ENCODE results near the gene CPSF3. TPM values are rescaled to one million over a fixed set of nuclear protein-coding genes. Genes with fewer than 3 reads are reported as not detected.

CPSF3 gene
- polyA plus RNA-seq (ENCODE audit: insufficient read length in 4 of 4), result 10 to 100 TPM; 32.7 to 63.4 (median 55.3) TPM

- peak; percentile 95 to 97 (median 96) for DNase-seq (ENCODE audit: low read depth in 4 of 4, low spot score in 3 of 4)
Measured at GRCh38 chr2:9423100-9423921, at the start of gene CPSF3, which contains the start of gene ITGB1BP1. Gene CPSF3, plus strand, starts transcription at chr2:9423654. Its CDS starts 120 bp downstream, at chr2:9423774. Gene ITGB1BP1, minus strand, starts transcription at chr2:9423528. Its CDS starts 4,831 bp downstream, at chr2:9418697.

- no peak for DNase-seq (ENCODE audit: low read depth in 4 of 4, low spot score in 3 of 4)
Measured at GRCh38 chr2:9374071-9374730, 49.3 kb upstream of the CPSF3 start.

- DNase-seq (ENCODE audit: low read depth in 4 of 4, low spot score in 3 of 4), result no peak
Measured at GRCh38 chr2:9375857-9376428, 47.5 kb upstream of the CPSF3 start.

GRCh38 chr2:9377461-9378097 lies 45.9 kb upstream of the CPSF3 start:
- no peak for DNase-seq (ENCODE audit: low read depth in 4 of 4, low spot score in 3 of 4)

GRCh38 chr2:9378433-9379390 lies 44.7 kb upstream of the CPSF3 start:
- no peak for DNase-seq (ENCODE audit: low read depth in 4 of 4, low spot score in 3 of 4)

GRCh38 chr2:9379391-9379755 lies 44.1 kb upstream of the CPSF3 start:
- DNase-seq (ENCODE audit: low read depth in 4 of 4, low spot score in 3 of 4), result no peak

- no peak for DNase-seq (ENCODE audit: low read depth in 4 of 4, low spot score in 3 of 4)
Measured at GRCh38 chr2:9380702-9381628, 42.5 kb upstream of the CPSF3 start.

GRCh38 chr2:9382604-9383235 lies 40.7 kb upstream of the CPSF3 start:
- no peak for DNase-seq (ENCODE audit: low read depth in 4 of 4, low spot score in 3 of 4)

- no peak for DNase-seq (ENCODE audit: low read depth in 4 of 4, low spot score in 3 of 4)
Measured at GRCh38 chr2:9384521-9384920, 38.9 kb upstream of the CPSF3 start.

GRCh38 chr2:9385841-9386240 lies 37.6 kb upstream of the CPSF3 start:
- no peak for DNase-seq (ENCODE audit: low read depth in 4 of 4, low spot score in 3 of 4)

- no peak for DNase-seq (ENCODE audit: low read depth in 4 of 4, low spot score in 3 of 4)
Measured at GRCh38 chr2:9388199-9388681, 35.2 kb upstream of the CPSF3 start.

GRCh38 chr2:9388950-9389911 lies 34.2 kb upstream of the CPSF3 start:
- DNase-seq (ENCODE audit: low read depth in 4 of 4, low spot score in 3 of 4), result no peak

GRCh38 chr2:9390151-9390850 lies 33.2 kb upstream of the CPSF3 start:
- no peak for DNase-seq (ENCODE audit: low read depth in 4 of 4, low spot score in 3 of 4)

GRCh38 chr2:9390991-9391390 lies 32.5 kb upstream of the CPSF3 start:
- no peak for DNase-seq (ENCODE audit: low read depth in 4 of 4, low spot score in 3 of 4)

GRCh38 chr2:9391961-9392720 lies 31.3 kb upstream of the CPSF3 start:
- DNase-seq (ENCODE audit: low read depth in 4 of 4, low spot score in 3 of 4), result no peak
